IMR-90 (cell line): ENCODE results near the gene DSCAM. TPM values are rescaled to one million over a fixed set of nuclear protein-coding genes. Genes with fewer than 3 reads are reported as not detected.

Experiments
- ATAC-seq: fragments of 200-7000 bp; cut with Tn5 transposase; 2 replicates; pipeline ENCODE4 v1.9.1; 2020; ENCODE audit warnings: low read depth, mild to moderate bottlenecking, moderate library complexity
- BruUV-seq: library from RNA; stranded (reverse); fragments of 400-500 nt; replicated peaks from 2 replicates; lab custom pipeline; 2021; lab: Mats Ljungman, UMichigan
- CTCF ChIA-PET: fragments of 300-600 bp; formaldehyde crosslinking; extraction: SDS; loops from one replicate; lab custom pipeline; 2021; ENCODE audit warnings: antibody characterized with exemption; lab: Yijun Ruan, JAX
- POLR2A ChIA-PET: fragments of 300-600 bp; sonication (Branson Sonifier 250); formaldehyde crosslinking; loops from one replicate; lab custom pipeline; 2022; ENCODE audit warnings: antibody characterized with exemption; ENCODE audit not compliant: unreplicated experiment; lab: Charles Lee
- DNase-seq: peaks from one replicate; pipeline ENCODE4 v3.0.0; 2013
- H2AFZ ChIP-seq: replicated peaks from 2 replicates; pipeline ENCODE3; 2013; ENCODE audit warnings: low read length, mild to moderate bottlenecking; ENCODE audit not compliant: poor library complexity
- H2AK5ac ChIP-seq: 2 replicates; pipeline ENCODE4 v1.6.1; 2013; ENCODE audit warnings: low read depth, low read length, inconsistent platforms
- H2AK9ac ChIP-seq: replicated peaks from 2 replicates; pipeline ENCODE3; 2013; ENCODE audit warnings: mild to moderate bottlenecking, low read depth, low read length, moderate library complexity; ENCODE audit not compliant: poor library complexity
- H2BK120ac ChIP-seq: 2 replicates; pipeline ENCODE4 v1.6.1; 2013; ENCODE audit warnings: low read depth, low read length, inconsistent platforms
- H2BK15ac ChIP-seq: 3 replicates; pipeline ENCODE4 v1.6.1; 2013; ENCODE audit warnings: low read depth, low read length, inconsistent platforms
- H2BK20ac ChIP-seq: 2 replicates; pipeline ENCODE4 v1.6.1; 2013; ENCODE audit warnings: low read depth, mild to moderate bottlenecking, inconsistent platforms, low read length, moderate library complexity
- H2BK5ac ChIP-seq: 2 replicates; pipeline ENCODE4 v1.6.1; 2013; ENCODE audit warnings: mild to moderate bottlenecking, low read depth, low read length, inconsistent platforms; ENCODE audit not compliant: poor library complexity, severe bottlenecking
- H3K14ac ChIP-seq: replicated peaks from 2 replicates; pipeline ENCODE4 v1.6.1; 2013; ENCODE audit warnings: low read depth, low read length, inconsistent platforms
- H3K18ac ChIP-seq: 2 replicates; pipeline ENCODE4 v1.6.1; 2013; ENCODE audit warnings: low read depth, low read length, control low read depth
- H3K23ac ChIP-seq: 2 replicates; pipeline ENCODE4 v1.6.1; 2013; ENCODE audit warnings: low read depth, low read length, inconsistent platforms
- H3K27ac ChIP-seq: 2 replicates; pipeline ENCODE4 v1.5.1; 2013; ENCODE audit warnings: mild to moderate bottlenecking, control low read depth, low read length; ENCODE audit not compliant: insufficient read depth
- H3K27me3 ChIP-seq: 2 replicates; pipeline ENCODE4 v1.6.1; 2013; ENCODE audit warnings: low read length; ENCODE audit not compliant: control insufficient read depth, insufficient read depth
- H3K36me3 ChIP-seq: 2 replicates; pipeline ENCODE4 v1.6.1; 2013; ENCODE audit warnings: low read length, mixed read lengths; ENCODE audit not compliant: control insufficient read depth, insufficient read depth
- H3K4ac ChIP-seq: 2 replicates; pipeline ENCODE4 v1.6.1; 2013; ENCODE audit warnings: low read depth, low read length, inconsistent platforms
- H3K4me1 ChIP-seq: 2 replicates; pipeline ENCODE4 v1.6.1; 2013; ENCODE audit warnings: low read length, mixed read lengths; ENCODE audit not compliant: control insufficient read depth, insufficient read depth
- H3K4me2 ChIP-seq: 2 replicates; pipeline ENCODE4 v1.6.1; 2013; ENCODE audit warnings: low read depth, mild to moderate bottlenecking, control low read depth, low read length, moderate library complexity
- H3K4me3 ChIP-seq: 2 replicates; pipeline ENCODE4 v1.5.1; 2013; ENCODE audit warnings: low read depth, mild to moderate bottlenecking, control low read depth, low read length, moderate library complexity; ENCODE audit not compliant: insufficient read depth
- H3K56ac ChIP-seq: 2 replicates; pipeline ENCODE4 v1.6.1; 2013; ENCODE audit warnings: low read length, inconsistent platforms; ENCODE audit not compliant: insufficient read depth; ENCODE audit errors: extremely low read depth
- H3K79me1 ChIP-seq, 2 experiments: 2 replicates each; pipeline ENCODE4 v1.6.1; 2013; ENCODE audit warnings: low read length in 2 of 2, inconsistent platforms in 1 of 2, low read depth in 1 of 2
- H3K9ac ChIP-seq: 2 replicates; pipeline ENCODE4 v1.6.1; 2013; ENCODE audit warnings: low read depth, low read length, control low read depth
- H3K9me1 ChIP-seq: 2 replicates; pipeline ENCODE4 v1.6.1; 2013; ENCODE audit warnings: low read length, inconsistent platforms; ENCODE audit not compliant: insufficient read depth
- H3K9me3 ChIP-seq: 2 replicates; pipeline ENCODE4 v1.6.1; 2013; ENCODE audit warnings: low read length; ENCODE audit not compliant: control insufficient read depth, insufficient read depth
- H4K20me1 ChIP-seq: 2 replicates; pipeline ENCODE4 v1.6.1; 2013; ENCODE audit warnings: low read length, inconsistent platforms; ENCODE audit not compliant: insufficient read depth
- H4K5ac ChIP-seq: 2 replicates; pipeline ENCODE4 v1.6.1; 2013; ENCODE audit warnings: mild to moderate bottlenecking, low read depth, low read length, control low read depth
- H4K8ac ChIP-seq, 2 experiments: 2 replicates each; pipeline ENCODE4 v1.6.1; 2013; ENCODE audit warnings: low read depth in 2 of 2, low read length in 2 of 2, control low read depth in 1 of 2, inconsistent platforms in 1 of 2
- H4K91ac ChIP-seq: 2 replicates; pipeline ENCODE4 v1.6.1; 2013; ENCODE audit warnings: low read depth, low read length, inconsistent platforms; ENCODE audit not compliant: insufficient read depth
- ELK1 ChIP-seq: fragments of 150-350 bp; IDR thresholded peaks from 2 replicates; pipeline ENCODE4 v1.6.1; 2016; ENCODE audit warnings: low read depth, mild to moderate bottlenecking, low read length, moderate library complexity, borderline replicate concordance
- MAZ ChIP-seq: IDR thresholded peaks from 2 replicates; pipeline ENCODE4 v1.6.1; 2012; ENCODE audit warnings: low read depth, mild to moderate bottlenecking, low read length, improper control_type of control experiment, moderate library complexity, borderline replicate concordance
- NFE2L2 ChIP-seq: fragments of 150-350 bp; IDR thresholded peaks from 2 replicates; pipeline ENCODE4 v1.6.1; 2016; ENCODE audit warnings: low read depth, mild to moderate bottlenecking, low read length
- RFX5 ChIP-seq: IDR thresholded peaks from 2 replicates; pipeline ENCODE4 v1.8.0; 2012; ENCODE audit warnings: low read depth, mild to moderate bottlenecking, low read length, moderate library complexity
- WGBS, 2 experiments: methylation state at CpG; one replicate each; pipeline versions ENCODE4 v1.1.5 to v1.1.7; 2013; ENCODE audit warnings: missing lambda C conversion rate in 2 of 2; ENCODE audit not compliant: insufficient read length in 1 of 2; ENCODE audit errors: extremely low coverage in 2 of 2; 5-methylcytosine and 5-hydroxymethylcytosine counted together
- dilution Hi-C: fragments of 300-500 bp; cut with HindIII; formaldehyde crosslinking; loops from one replicate; pipeline ENCODE4 v1.14.3; 2018; ENCODE audit warnings: low sequenced_read_pairs; ENCODE audit not compliant: unreplicated experiment
- in situ Hi-C: fragments of 300-500 bp; cut with MboI; formaldehyde crosslinking; loops from 3 replicates; pipeline ENCODE4 v1.14.3; 2019; ENCODE audit warnings: low sequenced_read_pairs, inconsistent platforms, mixed read lengths
- intact Hi-C: fragments of 100-400 bp; cut with micrococcal nuclease; formaldehyde crosslinking; loops from 2 replicates; pipeline ENCODE4 v1.10.0; 2022
- polyA plus RNA-seq, 3 experiments: library from polyadenylated mRNA; depleted of rRNA; stranded (reverse); fragments of >200 nt; gene quantifications; 2 replicates each; pipeline ENCODE4 v1.2.3, GENCODE V29; 2012; ENCODE audit warnings: low replicate concordance in 1 of 3
- total RNA-seq: library from RNA; depleted of rRNA; stranded (reverse); fragments of >200 nt; gene quantifications from 2 replicates; pipeline ENCODE4 v1.2.3, GENCODE V29; 2012

Gene DSCAM
- total and polyA plus RNA-seq, 2 of the 4 experiments (the other 2 are of a cell fraction) = under 0.01 to 0.02 TPM

GRCh38 chr21:40622531-40622930 lies 224.4 kb downstream of the DSCAM start:
- Histone ChIP-seq H4K20me1 (no peaks in the 10 kb centered on the region), H4K8ac (no peak overlapping the region), H3K23ac (no peak overlapping the region), H4K5ac (no peak overlapping the region), H3K14ac (no peak overlapping the region), H3K9ac (no peak overlapping the region), H3K4me3 (no peak overlapping the region), H3K18ac (no peak overlapping the region), H2AFZ (no peak overlapping the region), H3K27me3 (no peaks in the 10 kb centered on the region), H3K56ac (no peak overlapping the region), H3K27ac (no peak overlapping the region), H3K4ac (no peak overlapping the region), H3K4me1 (no peaks in the 10 kb centered on the region), H2BK120ac (no peak overlapping the region), H4K91ac (no peak overlapping the region), H2BK15ac (no peak overlapping the region), H3K79me1 (no peaks in the 10 kb centered on the region), H3K36me3 (no peaks in the 10 kb centered on the region), H3K9me3 (peaks cover 8% of the 10 kb centered on the region; the same call in 1 of the 2 replicates), H2AK9ac (no peak overlapping the region), H2BK20ac (no peak overlapping the region), H3K9me1 (no peaks in the 10 kb centered on the region), H2BK5ac (no peak overlapping the region), H3K4me2 (no peak overlapping the region), H2AK5ac (no peak overlapping the region)
- dilution Hi-C loops (no loop called here), intact Hi-C loops (no loop called here), in situ Hi-C loops (no loop called here)
- TF ChIP-seq MAZ (no peak), ELK1 (no peak), RFX5 (no peak), NFE2L2 (no peak)
- no CpG with 5 or more reads among the region's 4 CpGs for WGBS, 2 experiments
- DNase-seq (no peak), ATAC-seq (no peak)
- POLR2A ChIA-PET = no interaction called here
- CTCF ChIA-PET = interaction anchor here (0.6 kb wide), 2 partner anchors 19 to 1935 kb away, joined by 3 to 5 read pairs; no protein-coding TSS in a partner anchor
- no TSS peak for BruUV-seq
